ENCODE data around the gene BABAM1. TPM values are rescaled to one million over a fixed set of nuclear protein-coding genes. Genes with fewer than 3 reads are reported as not detected.

The BABAM1 gene
- total and polyA plus RNA-seq, 2 of the 4 experiments (the other 2 are of a cell fraction), result 95.1 to 101 TPM

- TF ChIP-seq MAFK (IDR thresholded peaks at IDR 0.05; ENCODE audit: low read depth, low read length) (no peak), RFX5 (IDR thresholded peaks at IDR 0.05; ENCODE audit: low read depth, low read length) (no peak), FOS (IDR thresholded peaks at IDR 0.05; ENCODE audit: low read depth, low read length) (no peak)
Observed at GRCh38 chr19:17292301-17293074, 25.2 kb downstream of the BABAM1 start (continued).

DNA sequence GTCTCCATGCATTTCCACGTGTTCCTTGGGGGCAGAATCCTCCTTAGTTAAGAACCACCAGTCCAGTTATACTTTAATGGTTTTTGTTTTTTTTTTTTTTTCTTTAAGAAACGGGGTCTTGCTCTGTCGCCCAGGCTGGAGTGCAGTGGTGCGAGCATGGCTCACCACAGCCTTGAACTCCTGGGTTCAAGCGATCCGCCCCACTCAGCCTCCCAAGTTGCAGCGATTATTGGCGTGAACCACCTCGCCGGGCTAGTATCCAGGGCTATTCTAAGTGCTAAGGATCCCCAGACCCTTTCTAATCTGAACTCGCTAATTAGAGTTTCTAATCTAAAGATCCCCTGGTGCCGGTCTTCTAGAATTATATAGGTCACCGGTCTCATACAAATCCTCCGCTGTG is 26.4 kb downstream of the BABAM1 start:
- Histone ChIP-seq H2BK20ac (ENCODE audit: low read depth, low read length) (no peak overlapping the region), H2BK120ac (ENCODE audit: low read depth, low read length) (no peak overlapping the region), H3K14ac (replicated peaks; ENCODE audit: low read depth, low read length) (no peak overlapping the region), H4K8ac (ENCODE audit: low read depth in 2 of 2, low read length in 2 of 2) (no peak overlapping the region), H2BK5ac (ENCODE audit: low read depth, low read length, poor library complexity, severe bottlenecking) (no peak overlapping the region), H3K79me1 (ENCODE audit: low read depth in 1 of 2, low read length in 2 of 2) (peaks cover 0 to 24% of the 10 kb centered on the region in 2 experiments; a peak in 3 of 4 replicates), H3K9ac (ENCODE audit: low read depth, low read length) (no peak overlapping the region), H3K4me3 (ENCODE audit: insufficient read depth, low read depth, low read length) (no peak overlapping the region), H3K23ac (ENCODE audit: low read depth, low read length) (no peak overlapping the region), H2AK9ac (replicated peaks; ENCODE audit: low read depth, low read length, poor library complexity) (no peak overlapping the region), H3K56ac (ENCODE audit: extremely low read depth, insufficient read depth, low read length) (no peak overlapping the region), H2BK15ac (ENCODE audit: low read depth, low read length) (no peak overlapping the region), H4K20me1 (ENCODE audit: insufficient read depth, low read length) (0 out of 2 replicates have a peak, but pooled peaks cover 3% of the 10 kb centered on the region), H4K91ac (ENCODE audit: insufficient read depth, low read depth, low read length) (no peak overlapping the region), H3K9me3 (ENCODE audit: control insufficient read depth, insufficient read depth, low read length) (peaks cover 4% of the 10 kb centered on the region), H2AFZ (replicated peaks; ENCODE audit: low read length, poor library complexity) (no peak overlapping the region), H3K27me3 (ENCODE audit: control insufficient read depth, insufficient read depth, low read length) (no peaks in the 10 kb centered on the region), H3K9me1 (ENCODE audit: insufficient read depth, low read length) (peaks cover 4% of the 10 kb centered on the region), H3K27ac (ENCODE audit: insufficient read depth, low read length) (no peak overlapping the region), H3K4ac (ENCODE audit: low read depth, low read length) (no peak overlapping the region), H3K36me3 (ENCODE audit: control insufficient read depth, insufficient read depth, low read length) (peaks cover 9% of the 10 kb centered on the region; the same call in 1 of the 2 replicates), H3K4me1 (ENCODE audit: control insufficient read depth, insufficient read depth, low read length) (peaks cover 2% of the 10 kb centered on the region; the same call in 1 of the 2 replicates), H2AK5ac (ENCODE audit: low read depth, low read length) (no peak overlapping the region), H3K18ac (ENCODE audit: low read depth, low read length) (no peak overlapping the region), H4K5ac (ENCODE audit: low read depth, low read length) (no peak overlapping the region), H3K4me2 (ENCODE audit: low read depth, low read length) (no peak overlapping the region)
- in situ Hi-C loops (cut with MboI; ENCODE audit: low sequenced_read_pairs), result no loop called here
- ChIA-PET POLR2A (ENCODE audit: unreplicated experiment) (no interaction called here), CTCF (interaction anchor here (0.7 kb wide), 1 partner anchor 530 kb away, joined by 3 read pairs; no protein-coding TSS in a partner anchor)
- intact Hi-C loops (cut with micrococcal nuclease), result loop anchor here (2.0 kb wide), 1 partner anchor 93 kb away; no protein-coding TSS in a partner anchor
- BruUV-seq (replicated peaks), result no TSS peak
- DNase-seq (no peak), ATAC-seq (ENCODE audit: low read depth) (no peak)
- WGBS, 2 experiments (ENCODE audit: extremely low coverage in 2 of 2, insufficient read length in 1 of 2), result 94% methylated on average over 8 of the region's 14 CpGs; no CpG with 5 or more reads in 1 of the 2 experiments
- dilution Hi-C loops (cut with HindIII; ENCODE audit: low sequenced_read_pairs, unreplicated experiment), result no loop called here
- TF ChIP-seq, protein P1, sequence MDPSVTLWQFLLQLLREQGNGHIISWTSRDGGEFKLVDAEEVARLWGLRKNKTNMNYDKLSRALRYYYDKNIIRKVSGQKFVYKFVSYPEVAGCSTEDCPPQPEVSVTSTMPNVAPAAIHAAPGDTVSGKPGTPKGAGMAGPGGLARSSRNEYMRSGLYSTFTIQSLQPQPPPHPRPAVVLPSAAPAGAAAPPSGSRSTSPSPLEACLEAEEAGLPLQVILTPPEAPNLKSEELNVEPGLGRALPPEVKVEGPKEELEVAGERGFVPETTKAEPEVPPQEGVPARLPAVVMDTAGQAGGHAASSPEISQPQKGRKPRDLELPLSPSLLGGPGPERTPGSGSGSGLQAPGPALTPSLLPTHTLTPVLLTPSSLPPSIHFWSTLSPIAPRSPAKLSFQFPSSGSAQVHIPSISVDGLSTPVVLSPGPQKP (IDR thresholded peaks at IDR 0.05; ENCODE audit: borderline replicate concordance, low read depth, low read length), result no peak
- TF ChIP-seq MAFK (IDR thresholded peaks at IDR 0.05; ENCODE audit: low read depth, low read length) (no peak), USF2 (IDR thresholded peaks at IDR 0.05; ENCODE audit: low read depth, low read length) (no peak), RFX5 (IDR thresholded peaks at IDR 0.05; ENCODE audit: low read depth, low read length) (no peak), RCOR1 (IDR thresholded peaks at IDR 0.05; ENCODE audit: insufficient replicate concordance, low read length) (no peak), NFE2L2 (IDR thresholded peaks at IDR 0.05; ENCODE audit: low read depth, low read length) (no peak), POLR2A (IDR thresholded peaks at IDR 0.05; ENCODE audit: low read depth, low read length) (no peak), FOS (IDR thresholded peaks at IDR 0.05; ENCODE audit: low read depth, low read length) (no peak), BHLHE40 (IDR thresholded peaks at IDR 0.05; ENCODE audit: low read depth, low read length) (no peak), MAZ (IDR thresholded peaks at IDR 0.05; ENCODE audit: borderline replicate concordance, low read depth, low read length) (no peak), CHD1 (IDR thresholded peaks at IDR 0.05; ENCODE audit: low read depth, low read length) (no peak)
- TF ChIP-seq, protein P2, sequence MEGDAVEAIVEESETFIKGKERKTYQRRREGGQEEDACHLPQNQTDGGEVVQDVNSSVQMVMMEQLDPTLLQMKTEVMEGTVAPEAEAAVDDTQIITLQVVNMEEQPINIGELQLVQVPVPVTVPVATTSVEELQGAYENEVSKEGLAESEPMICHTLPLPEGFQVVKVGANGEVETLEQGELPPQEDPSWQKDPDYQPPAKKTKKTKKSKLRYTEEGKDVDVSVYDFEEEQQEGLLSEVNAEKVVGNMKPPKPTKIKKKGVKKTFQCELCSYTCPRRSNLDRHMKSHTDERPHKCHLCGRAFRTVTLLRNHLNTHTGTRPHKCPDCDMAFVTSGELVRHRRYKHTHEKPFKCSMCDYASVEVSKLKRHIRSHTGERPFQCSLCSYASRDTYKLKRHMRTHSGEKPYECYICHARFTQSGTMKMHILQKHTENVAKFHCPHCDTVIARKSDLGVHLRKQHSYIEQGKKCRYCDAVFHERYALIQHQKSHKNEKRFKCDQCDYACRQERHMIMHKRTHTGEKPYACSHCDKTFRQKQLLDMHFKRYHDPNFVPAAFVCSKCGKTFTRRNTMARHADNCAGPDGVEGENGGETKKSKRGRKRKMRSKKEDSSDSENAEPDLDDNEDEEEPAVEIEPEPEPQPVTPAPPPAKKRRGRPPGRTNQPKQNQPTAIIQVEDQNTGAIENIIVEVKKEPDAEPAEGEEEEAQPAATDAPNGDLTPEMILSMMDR (conservative IDR thresholded peaks at IDR 0.05; ENCODE audit: low read depth, low read length), result no peak
